Measurements from ENCODE around the gene PCBP2. TPM values are rescaled to one million over a fixed set of nuclear protein-coding genes. Genes with fewer than 3 reads are reported as not detected.

The PCBP2 gene
- total and polyA plus RNA-seq, 2 of the 4 experiments (the other 2 are of a cell fraction) = 190 to 586 TPM

GRCh38 chr12:53413485-53414204 lies 38.3 kb upstream of the PCBP2 start (continued):
- TF ChIP-seq RAD21 (IDR thresholded peaks at IDR 0.05; ENCODE audit: low read length) = no peak

- no peaks in the 10 kb centered on the region for H3K9me3 ChIP-seq (ENCODE audit: control insufficient read depth, insufficient read depth, low read length)
- H3K18ac ChIP-seq (ENCODE audit: low read depth, low read length) = no peak overlapping the region
- no peak overlapping the region; the same call in 1 of the 2 replicates for H3K4me2 ChIP-seq (ENCODE audit: low read depth, low read length)
- intact Hi-C loops (cut with micrococcal nuclease) = loop anchor here (2.0 kb wide), 1 partner anchor 54 kb away; no protein-coding TSS in a partner anchor
- dilution Hi-C loops (cut with HindIII; ENCODE audit: low sequenced_read_pairs, unreplicated experiment) = no loop called here
- no peak overlapping the region for H3K4me3 ChIP-seq (ENCODE audit: insufficient read depth, low read depth, low read length)
- 0% methylated on average over 1 of the region's 3 CpGs; no CpG with 5 or more reads in 1 of the 2 experiments for WGBS, 2 experiments (ENCODE audit: extremely low coverage in 2 of 2, insufficient read length in 1 of 2)
- H2AK9ac ChIP-seq (replicated peaks; ENCODE audit: low read depth, low read length, poor library complexity) = no peak overlapping the region
- no peak overlapping the region for H3K27ac ChIP-seq (ENCODE audit: insufficient read depth, low read length)
- ChIA-PET CTCF (interaction anchor here (0.7 to 1.2 kb wide), 2 partner anchors 63 to 269 kb away, joined by 3 to 4 read pairs; no protein-coding TSS in a partner anchor), POLR2A (ENCODE audit: unreplicated experiment) (interaction anchor here (0.6 kb wide), 1 partner anchor 85 kb away, joined by 9 read pairs; no protein-coding TSS in a partner anchor)
- H4K91ac ChIP-seq (ENCODE audit: insufficient read depth, low read depth, low read length) = no peak overlapping the region
- no peak overlapping the region for H2BK15ac ChIP-seq (ENCODE audit: low read depth, low read length)
- DNase-seq = no peak
- H3K9me1 ChIP-seq (ENCODE audit: insufficient read depth, low read length) = peaks cover 5% of the 10 kb centered on the region; the same call in 1 of the 2 replicates
- no peak overlapping the region for H4K8ac ChIP-seq (ENCODE audit: low read depth in 2 of 2, low read length in 2 of 2)
- H3K4me1 ChIP-seq (ENCODE audit: control insufficient read depth, insufficient read depth, low read length) = peaks cover 8% of the 10 kb centered on the region; the same call in 1 of the 2 replicates
- H4K5ac ChIP-seq (ENCODE audit: low read depth, low read length) = no peak overlapping the region
- H3K56ac ChIP-seq (ENCODE audit: extremely low read depth, insufficient read depth, low read length) = no peak overlapping the region
- no peak overlapping the region for H3K14ac ChIP-seq (replicated peaks; ENCODE audit: low read depth, low read length)
- no peak overlapping the region for H2BK20ac ChIP-seq (ENCODE audit: low read depth, low read length)
- no peak overlapping the region for H2AK5ac ChIP-seq (ENCODE audit: low read depth, low read length)
- H3K9ac ChIP-seq (ENCODE audit: low read depth, low read length) = no peak overlapping the region
- H2BK5ac ChIP-seq (ENCODE audit: low read depth, low read length, poor library complexity, severe bottlenecking) = no peak overlapping the region
- no peak overlapping the region for H2AFZ ChIP-seq (replicated peaks; ENCODE audit: low read length, poor library complexity)
- H3K79me1 ChIP-seq (ENCODE audit: low read depth in 1 of 2, low read length in 2 of 2) = peaks cover 9 to 15% of the 10 kb centered on the region in 2 experiments; a peak in 3 of 4 replicates
- H3K23ac ChIP-seq (ENCODE audit: low read depth, low read length) = no peak overlapping the region
- H3K4ac ChIP-seq (ENCODE audit: low read depth, low read length) = no peak overlapping the region
- no TSS peak for BruUV-seq (replicated peaks)
- ATAC-seq (ENCODE audit: low read depth) = peak; percentile 35
- no peak overlapping the region for H2BK120ac ChIP-seq (ENCODE audit: low read depth, low read length)
- in situ Hi-C loops (cut with MboI; ENCODE audit: low sequenced_read_pairs) = loop anchor here (5.0 kb wide), 1 partner anchor 58 kb away; no protein-coding TSS in a partner anchor
- H3K27me3 ChIP-seq (ENCODE audit: control insufficient read depth, insufficient read depth, low read length) = no peaks in the 10 kb centered on the region
- H3K36me3 ChIP-seq (ENCODE audit: control insufficient read depth, insufficient read depth, low read length) = peaks cover 20% of the 10 kb centered on the region
- H4K20me1 ChIP-seq (ENCODE audit: insufficient read depth, low read length) = no peaks in the 10 kb centered on the region
- TF ChIP-seq SMC3 (IDR thresholded peaks at IDR 0.05; ENCODE audit: low read depth, low read length) (no peak), RCOR1 (IDR thresholded peaks at IDR 0.05; ENCODE audit: insufficient replicate concordance, low read length) (no peak), CHD1 (IDR thresholded peaks at IDR 0.05; ENCODE audit: low read depth, low read length) (no peak), MXI1 (IDR thresholded peaks at IDR 0.05; ENCODE audit: borderline replicate concordance, low read depth, low read length) (no peak), CTCF (conservative IDR thresholded peaks at IDR 0.05; ENCODE audit: low read depth, low read length) (no peak), CEBPB (IDR thresholded peaks at IDR 0.05; ENCODE audit: low read depth, low read length) (no peak), POLR2A (IDR thresholded peaks at IDR 0.05; ENCODE audit: low read depth, low read length) (no peak), RFX5 (IDR thresholded peaks at IDR 0.05; ENCODE audit: low read depth, low read length) (no peak), ELK1 (IDR thresholded peaks at IDR 0.05; ENCODE audit: borderline replicate concordance, low read depth, low read length) (no peak), USF2 (IDR thresholded peaks at IDR 0.05; ENCODE audit: low read depth, low read length) (no peak)
Observed at GRCh38 chr12:53414756-53415417, 37.0 kb upstream of the PCBP2 start.

Measured in IMR-90 (cell line).